Left ventricle myocardium inferior (tissue), 1 donor: Measurements from ENCODE around the gene HSPD1. TPM values are rescaled to one million over a fixed set of nuclear protein-coding genes. Genes with fewer than 3 reads are reported as not detected.

Source experiments
- DNase-seq: peaks from one replicate; pipeline ENCODE4 v3.0.0-alpha.2; 2020
- H3K27ac ChIP-seq: fragments of 200-600 bp; replicated peaks from 2 replicates; pipeline ENCODE4 v1.8.0; 2021
- H3K27me3 ChIP-seq: fragments of 200-600 bp; 2 replicates; pipeline ENCODE4 v1.8.0; 2021; ENCODE audit warnings: low read depth
- H3K36me3 ChIP-seq: fragments of 200-600 bp; 2 replicates; pipeline ENCODE4 v1.8.0; 2021
- H3K4me1 ChIP-seq: fragments of 200-600 bp; 2 replicates; pipeline ENCODE4 v1.8.0; 2021
- H3K4me3 ChIP-seq: fragments of 200-600 bp; 2 replicates; pipeline ENCODE4 v1.8.0; 2021; ENCODE audit warnings: mild to moderate bottlenecking, moderate library complexity
- H3K9me3 ChIP-seq: fragments of 200-600 bp; replicated peaks from 2 replicates; pipeline ENCODE4 v1.8.0; 2021
- CTCF ChIP-seq: fragments of 200-600 bp; IDR thresholded peaks from 2 replicates; pipeline ENCODE4 v1.8.0; 2021; ENCODE audit warnings: antibody characterized with exemption, mild to moderate bottlenecking, borderline replicate concordance
- intact Hi-C: fragments of 100-400 bp; cut with micrococcal nuclease; formaldehyde crosslinking; loops from one replicate; pipeline ENCODE4 v1.11.0; 2022
- total RNA-seq: library from RNA; stranded (reverse); fragmentation: NEBNext Ultra II Directional; extraction: Animal tissue kit (Norgen Biotek cat#: 25700); gene quantifications from one replicate; pipeline ENCODE4 v1.2.1, GENCODE V29; 2021
- donor health status: DM: no; HTN: yes; CAD: no; lungs with severe emphysema.

HSPD1 gene
- total RNA-seq, 1 donor from 2014 or later = 143 TPM

GRCh38 chr2:197480165-197481036 lies 19.2 kb downstream of the HSPD1 start:
- no peak for TF ChIP-seq CTCF
- peaks cover 15% of the 10 kb centered on the region for H3K9me3 ChIP-seq
- intact Hi-C loops = no loop called here
- no peak overlapping the region for H3K27ac ChIP-seq
- peaks cover 11% of the 10 kb centered on the region for H3K4me1 ChIP-seq
- no peak overlapping the region for H3K4me3 ChIP-seq
- no peak for DNase-seq
- H3K36me3 ChIP-seq = peaks cover 79% of the 10 kb centered on the region
- H3K27me3 ChIP-seq = no peaks in the 10 kb centered on the region

- Histone ChIP-seq H3K27me3 (no peaks in the 10 kb centered on the region), H3K4me1 (peaks cover 11% of the 10 kb centered on the region), H3K9me3 (peaks cover under 1% of the 10 kb centered on the region), H3K27ac (peak overlapping the region; percentile 58), H3K36me3 (peaks cover 77% of the 10 kb centered on the region), H3K4me3 (no peak overlapping the region)
- DNase-seq = no peak
- intact Hi-C loops = no loop called here
- no peak for TF ChIP-seq CTCF
Measured at GRCh38 chr2:197477797-197478196, 21.8 kb downstream of the HSPD1 start.

- peaks cover 95% of the 10 kb centered on the region for H3K36me3 ChIP-seq
- intact Hi-C loops = no loop called here
- no peak for DNase-seq
- no peaks in the 10 kb centered on the region for H3K4me1 ChIP-seq
- no peak overlapping the region for H3K27ac ChIP-seq
- H3K9me3 ChIP-seq = no peaks in the 10 kb centered on the region
- no peak overlapping the region for H3K4me3 ChIP-seq
- H3K27me3 ChIP-seq = no peaks in the 10 kb centered on the region
- TF ChIP-seq CTCF = no peak
Measured at GRCh38 chr2:197472166-197472565, 27.5 kb downstream of the HSPD1 start.

DNA sequence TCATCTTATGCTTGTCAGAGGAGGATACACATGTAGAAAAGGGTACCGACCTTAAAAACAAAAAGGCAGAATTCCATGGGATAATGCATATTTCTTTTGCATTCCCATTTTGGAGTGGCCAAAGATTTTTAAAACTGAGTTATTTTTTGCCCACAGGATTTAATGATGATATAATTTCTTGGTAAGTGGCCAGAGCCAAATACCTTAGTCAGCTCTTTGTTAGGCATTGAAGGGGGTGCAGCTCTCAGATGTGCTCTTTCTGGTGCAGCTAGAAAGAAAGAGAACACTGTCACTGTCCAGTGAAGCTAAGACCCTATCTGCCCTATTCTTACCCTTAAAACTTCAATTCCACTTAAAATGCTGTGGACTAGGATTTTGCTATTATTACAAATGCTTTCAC lies 35.5 kb downstream of the HSPD1 start:
- no peak for DNase-seq
- no peak for TF ChIP-seq CTCF
- H3K4me1 ChIP-seq = peaks cover 32% of the 10 kb centered on the region
- H3K36me3 ChIP-seq = peaks cover 85% of the 10 kb centered on the region
- H3K27ac ChIP-seq = no peak overlapping the region
- intact Hi-C loops = no loop called here
- no peaks in the 10 kb centered on the region for H3K27me3 ChIP-seq
- no peak overlapping the region for H3K4me3 ChIP-seq
- H3K9me3 ChIP-seq = no peaks in the 10 kb centered on the region

DNA sequence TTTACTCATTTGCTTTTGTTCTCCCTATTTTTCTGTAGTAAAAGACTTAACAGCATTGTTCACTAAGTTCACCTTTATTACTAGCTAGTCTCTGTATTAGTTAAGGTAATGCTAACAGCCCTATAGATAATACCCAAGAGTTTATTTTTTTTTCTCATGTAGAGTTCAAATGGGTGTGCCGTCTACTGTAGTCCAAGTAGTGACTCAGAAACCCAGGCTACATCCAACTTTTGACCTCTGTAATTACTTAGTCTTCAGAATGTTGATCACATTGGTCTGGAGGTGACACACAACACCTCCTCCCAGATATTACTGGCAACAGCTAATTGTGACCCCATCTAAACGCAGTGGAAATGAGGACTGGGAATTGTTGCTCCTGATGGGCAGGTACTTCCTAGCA lies 38.6 kb downstream of the HSPD1 start:
- no peak for TF ChIP-seq CTCF
- Histone ChIP-seq H3K9me3 (no peaks in the 10 kb centered on the region), H3K4me1 (peaks cover 54% of the 10 kb centered on the region), H3K27me3 (no peaks in the 10 kb centered on the region), H3K27ac (no peak overlapping the region), H3K36me3 (peaks cover 53% of the 10 kb centered on the region), H3K4me3 (no peak overlapping the region)
- no peak for DNase-seq
- intact Hi-C loops = no loop called here
